Endothelial cell of hepatic sinusoid (primary cell): ENCODE measurements around the gene DNASE1L2.

Source experiments
- in situ Hi-C: cut with HindIII; loops from 2 replicates; pipeline ENCODE4 v1.10.0; 2017; ENCODE audit warnings: low sequenced_read_pairs

DNASE1L2 gene

DNA sequence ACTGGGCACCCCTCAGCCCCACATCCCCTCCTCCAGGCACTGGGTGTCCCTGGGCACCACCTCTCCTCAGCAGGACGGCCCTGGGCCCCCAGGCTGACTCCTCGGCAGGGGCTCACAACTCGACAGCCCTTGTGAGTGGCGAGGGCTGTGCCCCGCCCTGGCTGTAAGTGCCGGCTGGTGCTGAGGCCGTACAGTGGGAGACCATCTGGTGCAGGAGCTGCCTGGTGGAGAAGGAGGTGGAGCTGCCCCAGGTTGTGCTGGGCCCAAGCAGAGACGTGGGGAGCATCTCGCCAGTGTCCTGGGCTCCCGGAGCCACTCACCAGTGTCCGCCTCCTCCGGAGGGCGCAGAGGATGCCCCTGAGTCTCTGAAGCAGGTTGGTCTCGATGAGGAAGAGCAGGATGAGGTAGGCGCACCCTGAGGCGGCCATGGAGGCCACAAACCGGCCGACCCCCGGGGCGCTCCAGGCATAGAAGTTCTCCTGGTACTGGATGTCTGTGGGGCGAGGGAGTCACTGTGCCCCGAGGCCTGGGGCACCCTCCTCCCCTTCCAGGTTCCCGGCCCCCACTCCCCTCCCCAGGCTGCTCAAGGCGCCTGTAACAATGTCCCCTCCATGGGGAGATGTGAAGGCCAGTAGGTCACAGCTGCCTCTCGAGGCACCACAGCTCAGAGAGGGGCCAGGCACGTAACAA is 46.8 kb downstream of the DNASE1L2 start:
- in situ Hi-C loops: no loop called here

DNA sequence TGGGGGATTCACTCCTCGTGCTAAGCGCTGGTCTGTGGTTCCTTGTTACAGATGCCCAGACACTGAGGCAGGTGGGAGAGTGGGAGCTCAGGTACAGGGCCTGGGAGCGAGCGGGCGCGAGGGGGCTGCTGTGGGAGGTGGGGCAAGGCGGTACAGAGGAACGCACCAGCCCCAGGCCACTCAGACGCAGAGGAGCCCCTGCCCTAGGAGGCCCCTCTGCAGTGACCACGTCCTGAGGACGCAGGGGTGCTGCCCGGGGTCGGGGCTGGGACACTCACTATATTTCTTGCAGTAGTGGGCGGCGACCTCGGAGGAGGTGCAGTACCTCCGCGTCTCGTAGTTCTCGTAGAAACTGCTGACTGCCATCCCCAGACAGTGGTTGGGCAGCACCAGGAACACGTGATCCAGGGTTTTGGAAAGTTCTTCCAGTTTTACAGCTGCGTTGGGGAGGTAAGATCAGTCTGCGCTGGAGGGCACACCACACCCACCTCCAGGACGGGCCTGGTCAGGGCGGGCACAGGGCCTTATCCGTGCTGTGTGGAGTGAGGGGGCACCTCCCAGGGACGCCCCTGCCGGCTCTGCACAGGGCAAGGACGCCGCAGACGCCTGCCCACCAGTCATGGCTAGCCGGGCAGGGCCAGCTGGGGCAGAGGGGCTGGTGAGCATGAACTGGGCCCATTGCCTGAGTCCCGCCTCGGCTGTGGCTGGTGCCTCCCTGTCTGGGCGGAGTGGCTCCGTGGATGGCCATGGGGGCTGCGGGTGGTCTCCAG is 47.9 kb downstream of the DNASE1L2 start:
- in situ Hi-C loops: no loop called here

DNA sequence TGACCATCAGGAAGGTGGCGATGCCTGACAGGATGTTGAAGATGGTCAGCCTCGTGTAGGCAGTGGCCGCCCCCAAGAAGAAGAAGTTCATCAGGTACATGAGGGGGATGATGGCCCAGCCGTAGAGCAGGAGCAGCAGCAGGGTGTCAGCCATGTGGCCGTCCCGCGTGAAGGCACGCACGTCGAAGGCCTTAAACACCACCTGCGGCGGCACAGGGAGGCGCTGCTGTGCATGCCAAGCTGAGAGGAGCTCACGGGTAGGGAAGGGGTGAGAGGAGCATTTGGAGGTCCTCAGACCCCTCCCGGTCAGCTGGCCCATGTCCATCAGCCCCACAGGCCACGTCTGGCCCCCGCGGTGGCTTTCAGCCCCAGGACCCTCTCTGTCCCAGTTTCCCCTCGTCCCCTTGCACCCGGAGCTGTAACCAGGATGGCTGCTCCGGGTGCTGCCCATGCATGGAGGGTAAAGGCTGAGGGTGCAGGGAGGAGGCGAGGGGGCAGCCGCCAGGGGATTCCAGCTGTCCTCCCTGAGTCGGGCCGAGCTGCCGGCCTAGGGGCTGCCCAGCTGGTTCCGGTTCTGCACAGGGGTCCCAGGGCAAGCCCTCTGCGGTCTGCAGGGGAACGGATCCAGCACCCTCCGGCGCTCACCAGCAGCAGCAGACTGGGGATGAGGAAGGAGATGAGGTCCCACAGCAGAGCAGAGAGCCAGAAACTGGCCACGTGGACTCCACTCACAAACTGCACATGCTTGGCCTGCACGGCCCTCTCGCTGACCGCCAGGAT is 48.7 kb downstream of the DNASE1L2 start:
- in situ Hi-C loops: no loop called here

DNA sequence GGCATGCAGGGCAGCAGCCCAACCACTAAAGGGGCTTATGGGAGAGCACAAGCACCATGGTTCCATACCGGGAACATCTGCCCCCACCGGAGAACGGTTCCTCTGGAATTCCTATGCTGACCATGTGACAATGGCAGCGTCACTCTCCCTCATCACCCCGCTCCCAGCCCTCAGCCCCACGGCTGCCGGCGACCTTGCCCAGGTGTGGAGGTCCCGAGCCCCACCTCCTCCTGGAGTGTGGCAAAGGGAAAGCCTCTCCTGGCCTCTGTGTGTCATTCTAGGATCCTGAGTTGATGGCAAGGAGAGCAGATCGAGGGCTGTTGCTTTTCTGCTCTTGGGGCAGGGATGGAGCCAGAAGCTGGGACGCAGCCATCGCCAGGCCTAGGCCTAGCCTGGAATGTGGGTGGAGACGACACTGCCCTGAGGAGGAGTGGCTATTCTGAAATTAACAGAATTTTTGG is 49.5 kb downstream of the DNASE1L2 start:
- in situ Hi-C loops: no loop called here

DNA sequence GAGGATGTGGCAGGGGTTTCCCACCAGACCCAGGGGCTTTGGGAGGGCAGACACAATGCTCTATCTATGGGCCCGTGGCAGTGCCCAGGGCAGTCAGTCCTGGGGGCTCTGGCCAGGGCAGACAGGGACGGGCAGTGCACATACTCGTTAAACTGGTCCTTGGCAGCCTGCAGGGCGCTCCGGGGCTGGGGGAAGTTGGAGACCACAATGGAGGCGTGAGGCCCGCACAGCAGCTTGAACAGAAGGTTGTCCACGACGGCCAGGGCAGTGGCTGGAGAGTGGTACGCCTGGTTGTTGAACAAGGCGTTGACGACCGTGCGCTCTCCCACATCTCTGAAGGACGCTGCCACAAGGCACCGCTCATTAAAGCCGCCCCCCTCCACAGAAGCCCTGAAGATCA is 50.3 kb downstream of the DNASE1L2 start:
- in situ Hi-C loops: no loop called here

DNA sequence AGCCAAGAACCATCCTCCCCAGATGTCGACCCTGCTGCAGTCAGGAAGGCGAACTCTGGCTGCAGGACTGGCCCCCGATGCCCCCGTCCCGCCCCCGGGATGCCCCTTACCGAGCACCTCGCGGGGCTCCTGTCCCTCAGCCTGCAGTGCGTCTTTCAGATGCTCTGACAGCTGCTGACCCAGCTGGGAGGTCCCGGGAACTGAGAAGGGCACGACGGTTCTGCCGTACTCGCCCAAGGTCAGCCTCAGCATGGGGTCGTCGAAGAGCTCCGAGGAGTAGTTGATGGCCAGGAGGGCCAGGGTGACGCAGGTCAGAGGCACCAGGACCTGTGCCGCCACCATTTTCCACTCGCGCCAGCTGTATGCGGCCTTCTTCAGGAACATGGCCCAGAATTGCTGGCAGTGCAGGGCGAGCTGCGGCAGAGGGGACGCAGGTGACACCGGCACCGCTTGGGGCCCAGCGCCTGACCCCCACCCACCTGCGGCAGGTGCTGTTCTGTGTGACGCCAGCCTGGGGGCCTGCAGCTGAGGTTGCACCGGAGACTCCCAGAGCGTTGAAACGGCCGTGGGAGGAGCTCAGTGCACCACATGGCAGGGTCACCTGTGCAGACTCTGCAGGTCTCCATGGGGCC is 51.8 kb downstream of the DNASE1L2 start:
- in situ Hi-C loops: no loop called here
